Endodermal cell (in vitro differentiated cells): ENCODE measurements around the gene PLD5. TPM values are rescaled to one million over a fixed set of nuclear protein-coding genes. Genes with fewer than 3 reads are reported as not detected.
"Not testable (repeated sequence)": the region's sequence is repeated elsewhere in the genome, so short reads cannot be mapped to it uniquely, and the experiment has no call there.

Experiments
- DNase-seq: peaks from one replicate; pipeline ENCODE4 v3.0.0-alpha.2; 2017
- H3K27ac ChIP-seq: 2 replicates; pipeline ENCODE4 v1.5.1; 2013; ENCODE audit warnings: mild to moderate bottlenecking, low read depth, low read length, moderate library complexity
- H3K27me3 ChIP-seq: 2 replicates; pipeline ENCODE4 v1.6.1; 2013; ENCODE audit warnings: mild to moderate bottlenecking, low read length, moderate library complexity; ENCODE audit not compliant: insufficient read depth, control insufficient read depth, poor library complexity, severe bottlenecking
- H3K36me3 ChIP-seq: 2 replicates; pipeline ENCODE4 v1.7.0; 2013; ENCODE audit warnings: mild to moderate bottlenecking, low read length, moderate library complexity; ENCODE audit not compliant: control insufficient read depth, insufficient read depth
- H3K4me1 ChIP-seq: one replicate; pipeline ENCODE4 v1.7.0; 2013; ENCODE audit warnings: low read length; ENCODE audit not compliant: control insufficient read depth, insufficient read depth
- H3K4me3 ChIP-seq: 2 replicates; pipeline ENCODE4 v1.5.1; 2013; ENCODE audit warnings: mild to moderate bottlenecking, low read length, moderate library complexity
- H3K9ac ChIP-seq: 2 replicates; pipeline ENCODE4 v1.6.1; 2013; ENCODE audit warnings: mild to moderate bottlenecking, low read length, moderate library complexity; ENCODE audit not compliant: poor library complexity, severe bottlenecking; ENCODE audit errors: extremely low read depth
- H3K9me3 ChIP-seq: 2 replicates; pipeline ENCODE4 v1.6.1; 2013; ENCODE audit warnings: mild to moderate bottlenecking, low read length, moderate library complexity; ENCODE audit not compliant: control insufficient read depth
- H3K27ac Mint-ChIP-seq: 2 replicates; pipeline ENCODE4 v1.8.0; 2020; ENCODE audit warnings: mixed read lengths
- H3K27me3 Mint-ChIP-seq: 2 replicates; pipeline ENCODE4 v1.8.0; 2021; ENCODE audit warnings: mild to moderate bottlenecking, mixed read lengths; ENCODE audit not compliant: insufficient read depth
- H3K36me3 Mint-ChIP-seq: 2 replicates; pipeline ENCODE4 v1.8.0; 2020; ENCODE audit warnings: low read depth, mixed read lengths
- H3K4me1 Mint-ChIP-seq: 2 replicates; pipeline ENCODE4 v1.8.0; 2020; ENCODE audit warnings: mixed read lengths
- H3K4me3 Mint-ChIP-seq: 2 replicates; pipeline ENCODE4 v1.8.0; 2020; ENCODE audit warnings: mild to moderate bottlenecking, moderate library complexity, mixed read lengths
- H3K9me3 Mint-ChIP-seq: 2 replicates; pipeline ENCODE4 v1.8.0; 2020; ENCODE audit warnings: mild to moderate bottlenecking, mixed read lengths
- CTCF ChIP-seq: fragments of 200-600 bp; sonication (generic); conservative IDR thresholded peaks from 2 replicates; pipeline ENCODE4 v1.5.0; 2021; ENCODE audit warnings: antibody characterized with exemption, mild to moderate bottlenecking
- WGBS, 2 experiments: methylation state at CpG; one replicate each; pipeline versions ENCODE4 v1.1.5 to v1.1.7; 2013; ENCODE audit warnings: missing lambda C conversion rate in 2 of 2, mixed read lengths in 1 of 2; ENCODE audit not compliant: insufficient coverage in 1 of 2, insufficient read length in 1 of 2; 5-methylcytosine and 5-hydroxymethylcytosine counted together
- total RNA-seq, 2 donors: library from RNA; stranded (reverse); fragmentation: NEBNext Ultra II Directional in 1 of 2; extraction: Animal tissue kit (Norgen Biotek cat#: 25700) in 1 of 2; gene quantifications; 2 replicates in 1 of 2; 3 replicates in 1 of 2; pipeline ENCODE4 v1.2.1, GENCODE V29; 2021

Gene PLD5
- total RNA-seq, 2 donors from 2014 or later: 0.66 to 2.7 TPM

GRCh38 chr1:242212401-242212800 lies 312.1 kb downstream of the PLD5 start:
- Histone ChIP-seq H3K36me3 (peaks cover 11% of the 10 kb centered on the region), H3K9ac (no peak overlapping the region), H3K27ac (peak overlapping the region; percentile 41), H3K9me3 (peaks cover 44% of the 10 kb centered on the region), H3K4me3 (peak overlapping the region; percentile 68), H3K4me1 (peaks cover 32% of the 10 kb centered on the region), H3K27me3 (no peaks in the 10 kb centered on the region)
- Mint-ChIP-seq H3K9me3 (peaks cover 40% of the 10 kb centered on the region), H3K27me3 (no peaks in the 10 kb centered on the region), H3K27ac (no peak overlapping the region), H3K4me3 (peak overlapping the region; percentile 4), H3K36me3 (peaks cover 25% of the 10 kb centered on the region), H3K4me1 (peaks cover 58% of the 10 kb centered on the region)
- 58 to 68% methylated on average over 9 to 12 of the region's 12 CpGs for WGBS, 2 experiments
- peak; percentile 87 for DNase-seq
- peak; percentile 19 for TF ChIP-seq CTCF

- Mint-ChIP-seq H3K36me3 (peaks cover 20% of the 10 kb centered on the region), H3K4me3 (peak overlapping the region; percentile 17), H3K27ac (peak overlapping the region; percentile 91), H3K9me3 (peaks cover 30% of the 10 kb centered on the region), H3K4me1 (peaks cover 58% of the 10 kb centered on the region), H3K27me3 (peaks cover 1% of the 10 kb centered on the region)
- H3K27ac ChIP-seq: peak overlapping the region; percentile 67
- DNase-seq: peak; percentile 90
- no peaks in the 10 kb centered on the region for H3K27me3 ChIP-seq
- peaks cover 34% of the 10 kb centered on the region for H3K9me3 ChIP-seq
- H3K4me1 ChIP-seq: peaks cover 32% of the 10 kb centered on the region
- H3K9ac ChIP-seq: peak overlapping the region; percentile 42
- peaks cover 6% of the 10 kb centered on the region for H3K36me3 ChIP-seq
- TF ChIP-seq CTCF: no peak
- peak overlapping the region; percentile 68 for H3K4me3 ChIP-seq
- WGBS, 2 experiments: 42 to 63% methylated on average over 4 to 11 of the region's 11 CpGs
Observed at GRCh38 chr1:242211254-242212022, 313.1 kb downstream of the PLD5 start.

- H3K27me3 Mint-ChIP-seq, H3K27me3 ChIP-seq, H3K27ac ChIP-seq, H3K36me3 ChIP-seq: not testable (repeated sequence)
- H3K9me3 ChIP-seq: peaks cover 23% of the 10 kb centered on the region
- H3K4me3 ChIP-seq: peak overlapping the region; percentile 68
- Mint-ChIP-seq H3K4me1 (peaks cover 58% of the 10 kb centered on the region), H3K4me3 (peak overlapping the region; percentile 2), H3K9me3 (peaks cover 19% of the 10 kb centered on the region), H3K27ac (peak overlapping the region; percentile 91), H3K36me3 (peaks cover 11% of the 10 kb centered on the region)
- WGBS, 2 experiments: 46 to 66% methylated on average over 5 to 7 of the region's 7 CpGs
- peak overlapping the region; percentile 42 for H3K9ac ChIP-seq
- peak; percentile 84 for DNase-seq
- H3K4me1 ChIP-seq: peaks cover 32% of the 10 kb centered on the region
Observed at GRCh38 chr1:242210316-242210715, 314.2 kb downstream of the PLD5 start.
